CD4-positive, alpha-beta memory T cell (primary cell): ENCODE data around the gene HOXD13. TPM values are rescaled to one million over a fixed set of nuclear protein-coding genes. Genes with fewer than 3 reads are reported as not detected.

Experiments used
- CTCF ChIA-PET: fragments of 350-600 bp; sonication (Branson Sonifier 250); formaldehyde crosslinking; loops from one replicate; lab custom pipeline; 2021; ENCODE audit warnings: inconsistent platforms; ENCODE audit not compliant: partially characterized antibody; lab: Charles Lee
- POLR2A ChIA-PET: fragments of 350-600 bp; sonication (Branson Sonifier 250); formaldehyde crosslinking; loops from one replicate; lab custom pipeline; 2021; ENCODE audit not compliant: partially characterized antibody; lab: Charles Lee
- DNase-seq, 5 donors: peaks; one replicate each; pipeline versions ENCODE4 v3.0.0 to v3.0.0-alpha.2; 2020 to 2022; ENCODE audit warnings: mixed read lengths in 1 of 5
- H3K27ac ChIP-seq: one replicate; pipeline ENCODE4 v1.7.0; 2013; ENCODE audit warnings: low read depth, low read length
- H3K27me3 ChIP-seq: 2 replicates; pipeline ENCODE4 v1.7.0; 2013; ENCODE audit warnings: mild to moderate bottlenecking, low read length, moderate library complexity; ENCODE audit not compliant: insufficient read depth
- H3K36me3 ChIP-seq: 2 replicates; pipeline ENCODE4 v1.7.0; 2013; ENCODE audit warnings: mild to moderate bottlenecking, low read length, moderate library complexity; ENCODE audit not compliant: insufficient read depth
- H3K4me1 ChIP-seq: 2 replicates; pipeline ENCODE4 v1.7.0; 2013; ENCODE audit warnings: mild to moderate bottlenecking, low read length, moderate library complexity; ENCODE audit not compliant: insufficient read depth
- H3K4me3 ChIP-seq, 2 donors: one replicate each; pipeline ENCODE4 v1.7.0; 2013; ENCODE audit warnings: low read length in 2 of 2, mild to moderate bottlenecking in 1 of 2
- H3K9me3 ChIP-seq, 2 donors: one replicate each; pipeline ENCODE4 v1.7.0; 2013; ENCODE audit warnings: low read length in 2 of 2, control low read depth in 1 of 2; ENCODE audit not compliant: control insufficient read depth in 1 of 2
- H3K27ac Mint-ChIP-seq, 7 donors: one replicate each; pipeline ENCODE4 v1.8.0; 2020 to 2021; ENCODE audit warnings: mixed read lengths in 7 of 7, mild to moderate bottlenecking in 6 of 7, inconsistent platforms in 3 of 7, moderate library complexity in 3 of 7
- H3K27me3 Mint-ChIP-seq, 2 donors: one replicate each; pipeline ENCODE4 v1.8.0; 2020 to 2021; ENCODE audit warnings: mixed read lengths in 2 of 2
- H3K36me3 Mint-ChIP-seq, 2 donors: one replicate each; pipeline ENCODE4 v1.8.0; 2020 to 2021; ENCODE audit warnings: mixed read lengths in 2 of 2, inconsistent platforms in 1 of 2, mild to moderate bottlenecking in 1 of 2
- H3K4me1 Mint-ChIP-seq, 4 donors: one replicate each; pipeline ENCODE4 v1.8.0; 2020 to 2021; ENCODE audit warnings: mixed read lengths in 4 of 4, mild to moderate bottlenecking in 1 of 4
- H3K4me3 Mint-ChIP-seq, 8 donors: one replicate each; pipeline ENCODE4 v1.8.0; 2020 to 2021; ENCODE audit warnings: mixed read lengths in 8 of 8, mild to moderate bottlenecking in 7 of 8, moderate library complexity in 6 of 8, inconsistent platforms in 3 of 8
- H3K9me3 Mint-ChIP-seq, 8 donors: one replicate each; pipeline ENCODE4 v1.8.0; 2020 to 2021; ENCODE audit warnings: mixed read lengths in 8 of 8, mild to moderate bottlenecking in 5 of 8, inconsistent platforms in 3 of 8, moderate library complexity in 1 of 8
- intact Hi-C: fragments of 100-400 bp; cut with micrococcal nuclease; formaldehyde crosslinking; loops from one replicate; pipeline ENCODE4 v1.15.1; 2023
- polyA plus RNA-seq, 2 donors: library from polyadenylated mRNA; unstranded; fragments of 300-500 nt; fragmentation: Illumina TruSeq; gene quantifications; one replicate each; pipeline ENCODE4 v1.2.3, GENCODE V29; 2021
- total RNA-seq, 2 experiments: library from RNA; stranded (reverse); gene quantifications; one replicate each; pipeline ENCODE4 v1.2.3, GENCODE V29; 2021

The HOXD13 gene
- total and polyA plus RNA-seq, 4 experiments from 2014 or later, result not detected

- POLR2A ChIA-PET, result no interaction called here
- H3K4me3 Mint-ChIP-seq, result peak overlapping the region in 2 of 8 donors; percentile 4 to 22
These were observed 20.9 kb upstream of the HOXD13 start for GRCh38 chr2:176071330-176072291.

GRCh38 chr2:176072292-176072669 lies 20.2 kb upstream of the HOXD13 start:
- Mint-ChIP-seq H3K4me3 (no peak overlapping the region), H3K4me1 (peaks cover 0 to 19% (median 2%) of the 10 kb centered on the region in 4 donors), H3K27ac (peak overlapping the region in 1 of 7 donors; percentile 43), H3K9me3 (peaks cover 0 to 28% (median 19%) of the 10 kb centered on the region in 8 donors), H3K27me3 (peaks cover 75 to 76% of the 10 kb centered on the region in 2 donors), H3K36me3 (no peaks in the 10 kb centered on the region)
- Histone ChIP-seq H3K36me3 (no peaks in the 10 kb centered on the region), H3K4me3 (no peak overlapping the region), H3K9me3 (no peaks in the 10 kb centered on the region), H3K4me1 (peaks cover 5% of the 10 kb centered on the region), H3K27me3 (peaks cover 81% of the 10 kb centered on the region), H3K27ac (no peak overlapping the region)
- CTCF ChIA-PET, result no interaction called here
- DNase-seq, result no peak
- intact Hi-C loops, result no loop called here
- POLR2A ChIA-PET, result no interaction called here

More at GRCh38 chr2:176071330-176072291, 20.9 kb upstream of the HOXD13 start:
- Mint-ChIP-seq H3K27ac (no peak overlapping the region), H3K27me3 (peaks cover 70 to 73% of the 10 kb centered on the region in 2 donors), H3K9me3 (peaks cover 0 to 25% (median 15%) of the 10 kb centered on the region in 8 donors), H3K36me3 (no peaks in the 10 kb centered on the region), H3K4me1 (peaks cover 0 to 23% (median 3%) of the 10 kb centered on the region in 4 donors)
- Histone ChIP-seq H3K9me3 (no peaks in the 10 kb centered on the region), H3K4me1 (peaks cover 6% of the 10 kb centered on the region), H3K36me3 (no peaks in the 10 kb centered on the region), H3K27me3 (peaks cover 75% of the 10 kb centered on the region), H3K4me3 (no peak overlapping the region), H3K27ac (no peak overlapping the region)
- intact Hi-C loops, result no loop called here
- no peak for DNase-seq
- CTCF ChIA-PET, result no interaction called here

GRCh38 chr2:176072951-176073904 lies 19.3 kb upstream of the HOXD13 start:
- Mint-ChIP-seq H3K4me1 (peaks cover 0 to 12% (median under 1%) of the 10 kb centered on the region in 4 donors), H3K36me3 (no peaks in the 10 kb centered on the region), H3K4me3 (peak overlapping the region in 2 of 8 donors; percentile 11 to 17), H3K27me3 (peaks cover 71 to 76% of the 10 kb centered on the region in 2 donors), H3K9me3 (peaks cover 1 to 34% (median 21%) of the 10 kb centered on the region in 8 donors), H3K27ac (peak overlapping the region in 2 of 7 donors; percentile 23 to 48)
- H3K4me1 ChIP-seq, result no peaks in the 10 kb centered on the region
- no peaks in the 10 kb centered on the region for H3K9me3 ChIP-seq
- H3K27ac ChIP-seq, result no peak overlapping the region
- H3K27me3 ChIP-seq, result peaks cover 83% of the 10 kb centered on the region
- H3K4me3 ChIP-seq, result no peak overlapping the region
- H3K36me3 ChIP-seq, result no peaks in the 10 kb centered on the region
- ChIA-PET POLR2A (no interaction called here), CTCF (no interaction called here)
- intact Hi-C loops, result no loop called here
- no peak for DNase-seq

GRCh38 chr2:176074919-176075425 lies 17.5 kb upstream of the HOXD13 start:
- H3K4me1 ChIP-seq, result no peaks in the 10 kb centered on the region
- H3K36me3 Mint-ChIP-seq, result peaks cover 0 to 4% of the 10 kb centered on the region in 2 donors
- peak overlapping the region in 3 of 7 donors; percentile 50 to 69 (median 65) for H3K27ac Mint-ChIP-seq
- intact Hi-C loops, result loop anchor here (5.0 kb wide), 2 partner anchors 37 to 73 kb away; partner anchors contain the start of gene LNPK
- H3K27me3 Mint-ChIP-seq, result peaks cover 69 to 73% of the 10 kb centered on the region in 2 donors
- H3K4me3 Mint-ChIP-seq, result peak overlapping the region in 1 of 8 donors; percentile 26
- DNase-seq, result no peak
- peaks cover 4 to 48% (median 32%) of the 10 kb centered on the region in 8 donors for H3K9me3 Mint-ChIP-seq
- ChIA-PET CTCF (interaction anchor here (1.0 to 1.3 kb wide), 2 partner anchors 22 to 52 kb away, joined by 3 to 4 read pairs; no protein-coding TSS in a partner anchor), POLR2A (no interaction called here)
- H3K36me3 ChIP-seq, result no peaks in the 10 kb centered on the region
- peaks cover 86% of the 10 kb centered on the region for H3K27me3 ChIP-seq
- peaks cover 3 to 13% (median 8%) of the 10 kb centered on the region in 4 donors for H3K4me1 Mint-ChIP-seq
- H3K27ac ChIP-seq, result no peak overlapping the region
- H3K9me3 ChIP-seq, result no peaks in the 10 kb centered on the region
- H3K4me3 ChIP-seq, result no peak overlapping the region

- no peak for DNase-seq
- Mint-ChIP-seq H3K4me1 (peaks cover 3 to 13% (median 8%) of the 10 kb centered on the region in 4 donors), H3K9me3 (peaks cover 4 to 48% (median 32%) of the 10 kb centered on the region in 8 donors), H3K27me3 (peaks cover 64 to 68% of the 10 kb centered on the region in 2 donors), H3K27ac (peak overlapping the region in 2 of 7 donors; percentile 65 to 69), H3K4me3 (peak overlapping the region in 1 of 8 donors; percentile 26), H3K36me3 (peaks cover 0 to 4% of the 10 kb centered on the region in 2 donors)
- H3K27me3 ChIP-seq, result peaks cover 81% of the 10 kb centered on the region
- POLR2A ChIA-PET, result no interaction called here
- H3K4me1 ChIP-seq, result no peaks in the 10 kb centered on the region
- no peaks in the 10 kb centered on the region for H3K36me3 ChIP-seq
- no peak overlapping the region for H3K27ac ChIP-seq
- CTCF ChIA-PET, result interaction anchor here (1.0 to 1.3 kb wide), 2 partner anchors 22 to 51 kb away, joined by 3 to 4 read pairs; no protein-coding TSS in a partner anchor
- intact Hi-C loops, result loop anchor here (5.0 kb wide), 2 partner anchors 37 to 73 kb away; partner anchors contain the start of gene LNPK
- no peaks in the 10 kb centered on the region for H3K9me3 ChIP-seq
- no peak overlapping the region for H3K4me3 ChIP-seq
These were observed 17.0 kb upstream of the HOXD13 start for GRCh38 chr2:176075481-176075880.

GRCh38 chr2:176076063-176076462 lies 16.5 kb upstream of the HOXD13 start:
- Histone ChIP-seq H3K4me3 (no peak overlapping the region), H3K4me1 (no peaks in the 10 kb centered on the region), H3K27ac (no peak overlapping the region), H3K27me3 (peaks cover 81% of the 10 kb centered on the region), H3K36me3 (no peaks in the 10 kb centered on the region), H3K9me3 (no peaks in the 10 kb centered on the region)
- Mint-ChIP-seq H3K4me3 (no peak overlapping the region), H3K27ac (peak overlapping the region in 3 of 7 donors; percentile 6 to 51 (median 26)), H3K9me3 (peaks cover 4 to 53% (median 35%) of the 10 kb centered on the region in 8 donors), H3K27me3 (peaks cover 63 to 64% of the 10 kb centered on the region in 2 donors), H3K4me1 (peaks cover 3 to 15% (median 8%) of the 10 kb centered on the region in 4 donors), H3K36me3 (peaks cover 0 to 5% of the 10 kb centered on the region in 2 donors)
- intact Hi-C loops, result loop anchor here (5.0 kb wide), 2 partner anchors 36 to 74 kb away; partner anchors contain the start of gene LNPK
- CTCF ChIA-PET, result no interaction called here
- no peak for DNase-seq
- POLR2A ChIA-PET, result no interaction called here
